ENCODE results near the gene TRIM16. TPM values are rescaled to one million over a fixed set of nuclear protein-coding genes. Genes with fewer than 3 reads are reported as not detected.
A peak's percentile ranks its signal among the peaks of the same experiment; 100 is the strongest.
"Not testable (repeated sequence)": the region's sequence is repeated elsewhere in the genome, so short reads cannot be mapped to it uniquely, and the experiment has no call there.

Gene TRIM16
- total RNA-seq, 1 donor from 2014 or later: 24.9 TPM

DNA sequence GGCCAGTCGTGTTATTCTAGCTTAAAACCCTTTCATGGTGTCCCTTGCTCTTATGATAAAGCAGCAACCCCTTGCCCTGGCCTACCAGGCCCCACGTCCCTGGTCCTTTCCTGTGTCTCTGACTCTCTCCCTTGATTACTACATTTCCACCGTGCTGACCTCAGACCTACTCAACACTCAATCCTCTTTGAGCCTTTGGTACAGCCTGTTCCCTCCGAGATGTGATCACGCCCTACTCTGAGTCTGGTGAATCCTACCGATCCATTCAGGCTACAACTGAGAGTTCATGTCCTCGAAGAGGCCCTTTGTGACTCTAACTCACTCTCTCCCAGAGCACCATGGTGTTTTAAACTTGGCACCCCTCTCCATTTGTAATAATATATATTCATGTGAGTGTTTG, 54.1 kb downstream of the TRIM16 start:
- DNase-seq; intact Hi-C loops (cut with micrococcal nuclease): not testable (repeated sequence)
- peak; percentile 37 for ATAC-seq

DNA sequence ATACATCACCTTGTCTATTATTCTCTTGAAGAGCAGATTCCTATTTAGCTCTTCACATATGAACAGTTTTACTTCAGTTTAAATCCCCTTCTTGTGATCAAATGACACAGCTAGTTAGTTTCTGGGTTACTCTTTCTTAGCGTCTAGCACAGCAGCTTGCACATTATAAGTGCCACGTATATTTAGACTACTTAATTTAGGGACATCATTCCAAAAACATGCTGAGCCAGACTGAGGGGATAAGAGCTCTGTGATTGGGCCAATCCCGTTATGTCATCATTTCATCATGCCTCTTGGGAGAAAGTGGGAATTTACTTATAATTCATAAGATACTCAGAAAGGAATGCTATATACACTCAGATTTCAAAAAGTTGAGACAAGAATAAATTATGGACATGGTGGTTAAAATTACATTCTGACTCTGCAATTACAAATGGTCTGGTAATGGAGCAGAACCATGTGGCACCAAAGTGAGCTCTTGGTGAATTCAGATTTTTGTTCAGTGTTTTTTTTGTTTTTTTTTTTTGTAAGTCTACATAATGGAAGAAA, 60.4 kb downstream of the TRIM16 start:
- ATAC-seq; DNase-seq; intact Hi-C loops (cut with micrococcal nuclease): not testable (repeated sequence)

- DNase-seq; intact Hi-C loops (cut with micrococcal nuclease); ATAC-seq: not testable (repeated sequence)
Measured at GRCh38 chr17:15623255-15623654, 60.9 kb downstream of the TRIM16 start.

- DNase-seq; intact Hi-C loops (cut with micrococcal nuclease): not testable (repeated sequence)
- peak; percentile 50 for ATAC-seq
Measured at GRCh38 chr17:15622124-15622523, 62.0 kb downstream of the TRIM16 start.

- intact Hi-C loops (cut with micrococcal nuclease); DNase-seq: not testable (repeated sequence)
- peak; percentile 85 for ATAC-seq
Measured at GRCh38 chr17:15619331-15620058, 64.6 kb downstream of the TRIM16 start, which contains the start of gene FBXW10B. FBXW10B (minus strand) TSS chr17:15619704; CDS start chr17:15619512, 192 bp downstream.

GRCh38 chr17:15616828-15617227, 67.3 kb downstream of the TRIM16 start:
- DNase-seq; intact Hi-C loops (cut with micrococcal nuclease); ATAC-seq: not testable (repeated sequence)

GRCh38 chr17:15615850-15616249, 68.3 kb downstream of the TRIM16 start:
- ATAC-seq; DNase-seq; intact Hi-C loops (cut with micrococcal nuclease): not testable (repeated sequence)

DNA sequence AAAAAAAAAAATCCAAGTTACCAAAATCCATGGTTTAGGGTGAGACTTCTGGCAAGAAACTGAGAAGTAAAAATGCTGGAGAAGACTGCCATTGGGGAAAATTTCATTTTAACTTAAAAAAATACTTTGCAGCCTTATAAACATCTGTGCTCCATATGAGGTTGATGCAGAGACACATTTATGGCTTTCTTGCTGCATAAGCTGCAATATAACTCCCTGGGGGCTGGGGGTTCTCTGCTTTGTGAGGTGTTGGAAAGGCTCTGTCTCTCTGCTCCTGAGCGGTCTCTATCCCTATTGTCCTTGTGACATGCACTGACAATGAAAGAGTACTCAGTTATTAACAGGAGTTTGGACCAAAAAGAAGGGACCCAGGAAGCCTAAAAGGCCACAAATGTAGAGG, 71.0 kb downstream of the TRIM16 start:
- not testable (repeated sequence) for ATAC-seq

GRCh38 chr17:15592960-15593359, 91.2 kb downstream of the TRIM16 start:
- intact Hi-C loops (cut with micrococcal nuclease); ATAC-seq; DNase-seq: not testable (repeated sequence)

More for the DNA sequence above, 71.0 kb downstream of the TRIM16 start:
- DNase-seq; intact Hi-C loops (cut with micrococcal nuclease): not testable (repeated sequence)

GRCh38 chr17:15591986-15592385, 92.1 kb downstream of the TRIM16 start:
- ATAC-seq; intact Hi-C loops (cut with micrococcal nuclease); DNase-seq: not testable (repeated sequence)

DNA sequence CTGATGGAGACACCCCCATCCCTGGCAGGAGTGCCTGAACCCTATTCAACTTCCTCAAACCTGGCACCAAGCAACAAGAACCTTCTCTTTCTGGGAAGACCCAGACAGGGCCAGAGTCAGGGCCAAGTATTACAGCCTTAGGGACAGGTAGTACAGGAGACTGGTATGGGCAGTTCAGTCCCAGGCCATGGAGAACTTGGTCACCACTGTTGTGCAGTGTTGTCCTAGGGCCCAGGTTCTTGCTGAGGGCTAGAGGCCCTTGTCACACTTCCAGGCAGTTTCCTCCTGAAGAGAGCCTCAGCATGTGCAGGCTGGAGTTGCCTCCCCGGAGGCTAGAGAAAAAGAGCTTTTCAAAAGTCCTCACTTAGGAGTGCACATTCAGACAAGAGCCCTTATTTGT, 93.3 kb downstream of the TRIM16 start:
- intact Hi-C loops (cut with micrococcal nuclease); ATAC-seq: not testable (repeated sequence)

GRCh38 chr17:15589544-15590536, 94.3 kb downstream of the TRIM16 start:
- ATAC-seq; DNase-seq; intact Hi-C loops (cut with micrococcal nuclease): not testable (repeated sequence)

More for the DNA sequence above, 93.3 kb downstream of the TRIM16 start:
- DNase-seq: not testable (repeated sequence)

DNA sequence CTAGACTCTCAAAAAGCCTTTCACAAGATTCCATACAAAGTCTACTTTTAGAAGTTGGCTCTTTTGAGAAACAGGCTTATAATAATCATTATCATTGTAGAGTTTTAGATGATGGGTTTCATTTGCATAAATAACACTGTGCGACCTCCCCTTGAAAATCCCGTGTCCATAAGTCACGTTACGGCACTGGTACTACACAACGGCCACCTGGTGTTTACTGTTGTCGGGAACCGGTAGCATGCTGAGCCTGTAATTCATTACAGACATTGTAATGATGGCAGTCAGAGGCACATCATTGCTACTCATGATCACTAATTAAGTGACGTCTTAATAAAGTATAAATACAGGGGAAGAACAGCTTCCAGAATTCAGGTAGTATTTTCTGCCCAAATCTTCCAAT, 96.1 kb downstream of the TRIM16 start:
- DNase-seq; intact Hi-C loops (cut with micrococcal nuclease); ATAC-seq: not testable (repeated sequence)

DNA sequence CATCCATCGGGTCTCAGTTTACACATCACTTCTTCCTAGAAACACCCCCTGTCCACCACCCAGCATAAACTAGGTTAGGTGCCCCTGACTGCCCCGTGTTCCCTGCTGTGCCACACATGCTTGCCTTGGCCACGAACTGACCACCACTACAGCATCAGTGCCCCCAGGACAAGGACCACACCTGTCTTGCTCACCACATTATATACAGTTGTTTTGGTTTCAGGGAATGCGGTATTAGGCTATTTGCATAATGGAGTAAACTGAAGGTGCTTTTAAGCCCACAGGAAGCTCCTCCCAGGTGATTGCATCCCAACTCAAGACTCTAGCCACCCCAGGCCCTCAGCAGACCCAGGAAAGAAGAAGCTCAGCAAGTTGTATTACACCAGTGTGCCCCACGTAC, 100.8 kb downstream of the TRIM16 start:
- intact Hi-C loops (cut with micrococcal nuclease); DNase-seq; ATAC-seq: not testable (repeated sequence)

DNA sequence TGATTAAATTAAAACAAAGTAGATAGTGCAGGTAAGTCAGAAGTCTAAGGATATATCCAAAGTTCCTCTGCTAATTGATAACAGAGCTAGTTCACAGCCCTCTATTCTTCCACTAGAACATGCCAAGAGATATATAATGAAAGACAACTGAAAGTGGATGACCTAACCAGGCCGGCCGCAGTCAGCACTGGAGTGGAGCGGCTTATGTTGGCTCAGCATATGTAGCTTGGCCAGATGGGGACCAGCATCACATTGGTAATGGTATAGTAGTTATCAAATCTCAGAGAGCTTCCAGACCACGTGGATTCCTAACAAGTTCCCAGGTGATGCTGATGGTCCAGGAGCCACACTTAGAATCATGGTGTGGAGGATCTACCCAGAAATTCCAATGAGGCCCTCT, 102.6 kb downstream of the TRIM16 start:
- intact Hi-C loops (cut with micrococcal nuclease); DNase-seq: not testable (repeated sequence)
- ATAC-seq: peak; percentile 35

Data from left ventricle myocardium superior (tissue), 1 donor.